Natural killer cell (primary cell): ENCODE measurements around the gene CDH12. TPM values are rescaled to one million over a fixed set of nuclear protein-coding genes. Genes with fewer than 3 reads are reported as not detected.

Experiments
- ATAC-seq, 3 donors: fragments of 150-1000 bp in 2 of 3; fragments of 200-7000 bp in 1 of 3; cut with Tn5 transposase; 1 replicate in 1 of 3; 2 replicates in 2 of 3; pipeline ENCODE4 v1.10.0; 2021; ENCODE audit warnings: mild to moderate bottlenecking in 2 of 3, moderate library complexity in 2 of 3
- DNase-seq, 2 donors: peaks; one replicate each; pipeline versions ENCODE4 v3.0.0 to v3.0.0-alpha.2; 2013 to 2021; ENCODE audit warnings: mixed read lengths in 1 of 2
- H3K27ac ChIP-seq: one replicate; pipeline ENCODE4 v1.5.1; 2013; ENCODE audit warnings: mild to moderate bottlenecking, low read length
- H3K27me3 ChIP-seq: one replicate; pipeline ENCODE4 v1.6.1; 2013; ENCODE audit warnings: low read length; ENCODE audit not compliant: control insufficient read depth, insufficient read depth
- H3K36me3 ChIP-seq: one replicate; pipeline ENCODE4 v1.6.1; 2013; ENCODE audit warnings: low read length; ENCODE audit not compliant: control insufficient read depth, insufficient read depth
- H3K4me1 ChIP-seq: one replicate; pipeline ENCODE4 v1.6.1; 2013; ENCODE audit warnings: low read length; ENCODE audit not compliant: control insufficient read depth, insufficient read depth
- H3K4me3 ChIP-seq: one replicate; pipeline ENCODE4 v1.5.1; 2013; ENCODE audit warnings: low read length
- H3K9me3 ChIP-seq: one replicate; pipeline ENCODE4 v1.6.1; 2013; ENCODE audit warnings: low read length; ENCODE audit not compliant: control insufficient read depth, insufficient read depth
- H3K27ac Mint-ChIP-seq, 2 donors: one replicate each; pipeline ENCODE4 v1.8.0; 2022; ENCODE audit warnings: mild to moderate bottlenecking in 2 of 2, mixed read lengths in 2 of 2, moderate library complexity in 1 of 2
- H3K27me3 Mint-ChIP-seq, 2 donors: one replicate each; pipeline ENCODE4 v1.8.0; 2022; ENCODE audit warnings: low read depth in 2 of 2, mixed read lengths in 2 of 2
- H3K36me3 Mint-ChIP-seq: one replicate; pipeline ENCODE4 v1.8.0; 2022; ENCODE audit warnings: mixed read lengths
- H3K4me1 Mint-ChIP-seq, 2 donors: one replicate each; pipeline ENCODE4 v1.8.0; 2022; ENCODE audit warnings: mixed read lengths in 2 of 2
- H3K4me3 Mint-ChIP-seq: one replicate; pipeline ENCODE4 v1.8.0; 2022; ENCODE audit warnings: mild to moderate bottlenecking, moderate library complexity, mixed read lengths
- H3K9me3 Mint-ChIP-seq, 2 donors: one replicate each; pipeline ENCODE4 v1.8.0; 2022; ENCODE audit warnings: mixed read lengths in 2 of 2
- WGBS: methylation state at CpG from one replicate; pipeline ENCODE4 v1.1.7; 2013; ENCODE audit warnings: missing lambda C conversion rate; ENCODE audit not compliant: insufficient coverage; 5-methylcytosine and 5-hydroxymethylcytosine counted together
- intact Hi-C: fragments of 100-400 bp; cut with micrococcal nuclease; formaldehyde crosslinking; loops from one replicate; pipeline ENCODE4 v1.14.2; 2022
- total RNA-seq, 4 donors: library from RNA; stranded (reverse); fragments of 120-200 nt in 1 of 4; gene quantifications; one replicate each; pipeline versions ENCODE4 v1.2.3 to v1.2.4, GENCODE V29; 2013 to 2022
- TF ChIP-seq, protein P1 (sequence below): fragments of 200-600 bp; IDR thresholded peaks from one replicate; pipeline ENCODE4 v1.8.0; 2022; ENCODE audit warnings: antibody characterized with exemption

Gene CDH12
- not detected for total RNA-seq
- total RNA-seq (2013) = not detected

DNA sequence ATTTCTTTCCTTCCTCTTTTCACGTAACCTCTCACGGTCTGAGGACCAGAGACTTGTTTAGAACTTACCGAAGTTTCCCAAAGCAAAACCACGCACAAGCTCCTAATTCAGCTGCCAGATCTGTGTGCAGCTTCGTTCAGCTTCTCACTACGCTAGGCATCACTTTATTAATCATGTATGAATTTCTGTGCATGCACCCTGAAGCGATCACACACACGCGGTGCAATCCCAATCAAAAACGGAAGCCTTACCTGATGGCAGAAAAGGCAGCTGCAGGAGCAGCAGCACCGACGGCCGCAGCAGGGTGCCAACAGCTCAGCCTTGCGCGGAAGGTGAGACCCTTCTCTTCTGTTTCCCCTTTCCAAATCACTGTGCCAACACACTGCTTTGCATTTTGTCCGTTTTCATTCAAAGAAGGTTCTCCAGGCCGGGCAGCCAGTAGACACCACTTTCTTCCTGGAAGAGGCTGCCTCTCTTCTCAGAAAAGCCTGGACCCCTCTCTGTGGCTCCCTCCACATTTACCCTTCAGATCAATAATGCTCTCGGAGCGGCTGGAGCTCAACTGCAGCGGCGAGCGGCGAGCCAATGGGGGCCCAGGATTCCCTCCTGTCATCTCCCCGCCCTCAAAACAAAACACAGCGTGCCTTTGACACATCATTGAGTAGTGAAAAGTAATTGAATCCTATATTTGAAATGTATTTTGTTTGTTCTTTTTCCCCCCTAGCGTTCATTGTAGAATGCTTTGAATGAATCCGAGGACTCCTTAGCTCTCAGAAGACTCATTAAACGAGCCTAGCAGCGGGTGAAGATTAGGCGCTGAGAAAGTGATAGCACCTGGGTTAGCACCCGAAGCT lies at the start of gene CDH12:
CDH12 (minus strand) TSS at position 538 of the 854 bp plus-strand sequence.
- peaks cover 3 to 5% of the 10 kb centered on the region in 2 donors for H3K9me3 Mint-ChIP-seq
- intact Hi-C loops = no loop called here
- Histone ChIP-seq H3K4me3 (no peak within 1 kb of the TSS), H3K9me3 (no peaks in the 10 kb centered on the region), H3K27ac (no peak within 1 kb of the TSS), H3K36me3 (no peaks in the 10 kb centered on the region), H3K4me1 (no peaks in the 10 kb centered on the region), H3K27me3 (no peaks in the 10 kb centered on the region)
- ATAC-seq (no peak), DNase-seq (peak in 1 of 2 donors; percentile 1)
- no peak within 1 kb of the TSS for H3K27ac Mint-ChIP-seq
- H3K4me3 Mint-ChIP-seq = no peak within 1 kb of the TSS
- no peaks in the 10 kb centered on the region for H3K27me3 Mint-ChIP-seq
- 3% methylated on average over 28 of the region's 31 CpGs for WGBS
- H3K4me1 Mint-ChIP-seq = no peaks in the 10 kb centered on the region
- peaks cover 5% of the 10 kb centered on the region for H3K36me3 Mint-ChIP-seq
- TF ChIP-seq, protein P1, sequence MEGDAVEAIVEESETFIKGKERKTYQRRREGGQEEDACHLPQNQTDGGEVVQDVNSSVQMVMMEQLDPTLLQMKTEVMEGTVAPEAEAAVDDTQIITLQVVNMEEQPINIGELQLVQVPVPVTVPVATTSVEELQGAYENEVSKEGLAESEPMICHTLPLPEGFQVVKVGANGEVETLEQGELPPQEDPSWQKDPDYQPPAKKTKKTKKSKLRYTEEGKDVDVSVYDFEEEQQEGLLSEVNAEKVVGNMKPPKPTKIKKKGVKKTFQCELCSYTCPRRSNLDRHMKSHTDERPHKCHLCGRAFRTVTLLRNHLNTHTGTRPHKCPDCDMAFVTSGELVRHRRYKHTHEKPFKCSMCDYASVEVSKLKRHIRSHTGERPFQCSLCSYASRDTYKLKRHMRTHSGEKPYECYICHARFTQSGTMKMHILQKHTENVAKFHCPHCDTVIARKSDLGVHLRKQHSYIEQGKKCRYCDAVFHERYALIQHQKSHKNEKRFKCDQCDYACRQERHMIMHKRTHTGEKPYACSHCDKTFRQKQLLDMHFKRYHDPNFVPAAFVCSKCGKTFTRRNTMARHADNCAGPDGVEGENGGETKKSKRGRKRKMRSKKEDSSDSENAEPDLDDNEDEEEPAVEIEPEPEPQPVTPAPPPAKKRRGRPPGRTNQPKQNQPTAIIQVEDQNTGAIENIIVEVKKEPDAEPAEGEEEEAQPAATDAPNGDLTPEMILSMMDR = no peak

DNA sequence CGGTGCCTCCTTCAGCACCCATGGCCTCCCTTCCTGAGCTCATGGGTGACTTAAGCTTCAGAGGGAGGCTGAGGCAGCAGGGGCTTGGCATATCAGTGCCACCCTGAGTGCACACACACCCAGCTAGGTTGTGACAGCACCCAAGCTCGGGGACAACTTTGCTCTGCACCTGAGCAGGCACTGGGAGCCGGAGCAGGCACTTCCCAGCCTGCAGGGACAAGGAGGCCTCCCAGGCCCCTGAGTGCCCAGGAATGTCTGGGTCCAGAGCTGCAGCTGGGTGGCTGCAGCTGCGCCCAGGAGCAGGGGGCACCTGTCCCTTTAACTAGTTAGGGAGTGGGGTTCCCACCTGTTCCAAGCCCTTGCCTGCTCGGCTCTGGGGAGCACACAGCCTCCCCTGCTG lies 48.7 kb upstream of the CDH12 start:
- Mint-ChIP-seq H3K27ac (no peak overlapping the region), H3K4me3 (no peak overlapping the region), H3K9me3 (peaks cover 2 to 4% of the 10 kb centered on the region in 2 donors), H3K36me3 (no peaks in the 10 kb centered on the region), H3K4me1 (no peaks in the 10 kb centered on the region), H3K27me3 (no peaks in the 10 kb centered on the region)
- intact Hi-C loops = no loop called here
- Histone ChIP-seq H3K9me3 (peaks cover 10% of the 10 kb centered on the region), H3K36me3 (no peaks in the 10 kb centered on the region), H3K27ac (no peak overlapping the region), H3K4me1 (no peaks in the 10 kb centered on the region), H3K27me3 (no peaks in the 10 kb centered on the region), H3K4me3 (no peak overlapping the region)
- ATAC-seq = no peak
- no peak for DNase-seq
- WGBS = 83% methylated on average over 4 of the region's 5 CpGs
- TF ChIP-seq, protein P1 = no peak

DNA sequence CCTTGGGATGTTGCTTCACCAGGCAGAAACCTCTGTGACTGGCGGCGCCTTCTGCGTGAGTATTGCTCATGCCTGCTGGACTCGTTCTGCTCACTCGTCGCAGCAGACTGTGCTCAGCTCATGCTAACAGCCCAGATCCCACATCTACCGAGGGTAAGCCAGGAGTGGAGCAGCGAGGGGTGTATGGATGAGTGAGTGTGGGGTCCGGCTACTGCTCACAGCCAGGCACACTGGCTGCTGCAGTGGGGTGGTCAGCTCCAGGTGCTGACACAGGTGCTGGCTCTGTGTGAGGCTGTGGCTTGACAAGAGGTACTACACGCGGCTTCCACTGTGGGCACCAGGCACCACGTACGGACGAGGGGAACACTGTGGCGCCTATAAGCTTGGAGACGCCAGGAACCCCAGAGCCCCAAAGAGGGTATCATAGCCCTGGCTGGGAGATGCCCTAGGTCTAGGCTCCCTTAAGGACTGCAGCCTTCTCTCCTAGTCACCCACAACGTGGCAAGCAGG lies 47.7 kb upstream of the CDH12 start:
- H3K9me3 ChIP-seq = peaks cover 10% of the 10 kb centered on the region
- Mint-ChIP-seq H3K27ac (no peak overlapping the region), H3K36me3 (no peaks in the 10 kb centered on the region), H3K4me3 (no peak overlapping the region), H3K9me3 (peaks cover 5 to 6% of the 10 kb centered on the region in 2 donors), H3K4me1 (no peaks in the 10 kb centered on the region), H3K27me3 (no peaks in the 10 kb centered on the region)
- H3K36me3 ChIP-seq = no peaks in the 10 kb centered on the region
- H3K27me3 ChIP-seq = no peaks in the 10 kb centered on the region
- 92% methylated on average over 17 of the region's 17 CpGs for WGBS
- no peak overlapping the region for H3K27ac ChIP-seq
- H3K4me3 ChIP-seq = no peak overlapping the region
- no peak for ATAC-seq
- TF ChIP-seq, protein P1 = no peak
- no peak for DNase-seq
- intact Hi-C loops = no loop called here
- no peaks in the 10 kb centered on the region for H3K4me1 ChIP-seq
